GM12864 (cell line): Measurements from ENCODE around the gene SKA1.

ENCODE experiments used
- DNase-seq: peaks from one replicate; pipeline ENCODE4 v3.0.0-alpha.2; 2011; ENCODE audit warnings: low read depth
- H3K4me3 ChIP-seq: 2 replicates; pipeline ENCODE4 v1.5.1; 2011; ENCODE audit warnings: mild to moderate bottlenecking, low read depth, low read length, control low read depth
- TF ChIP-seq, protein P1 (sequence below): IDR thresholded peaks from 2 replicates; pipeline ENCODE4 v1.5.1; 2011; ENCODE audit warnings: low read depth, mild to moderate bottlenecking, moderate library complexity, low read length, control low read depth, inconsistent platforms; ENCODE audit errors: missing control alignments

The SKA1 gene

GRCh38 chr18:50374753-50375391 lies at the start of gene SKA1:
Gene SKA1, plus strand, starts transcription at chr18:50375046. Its CDS starts 785 bp downstream, at chr18:50375831.
- TF ChIP-seq, protein P1, sequence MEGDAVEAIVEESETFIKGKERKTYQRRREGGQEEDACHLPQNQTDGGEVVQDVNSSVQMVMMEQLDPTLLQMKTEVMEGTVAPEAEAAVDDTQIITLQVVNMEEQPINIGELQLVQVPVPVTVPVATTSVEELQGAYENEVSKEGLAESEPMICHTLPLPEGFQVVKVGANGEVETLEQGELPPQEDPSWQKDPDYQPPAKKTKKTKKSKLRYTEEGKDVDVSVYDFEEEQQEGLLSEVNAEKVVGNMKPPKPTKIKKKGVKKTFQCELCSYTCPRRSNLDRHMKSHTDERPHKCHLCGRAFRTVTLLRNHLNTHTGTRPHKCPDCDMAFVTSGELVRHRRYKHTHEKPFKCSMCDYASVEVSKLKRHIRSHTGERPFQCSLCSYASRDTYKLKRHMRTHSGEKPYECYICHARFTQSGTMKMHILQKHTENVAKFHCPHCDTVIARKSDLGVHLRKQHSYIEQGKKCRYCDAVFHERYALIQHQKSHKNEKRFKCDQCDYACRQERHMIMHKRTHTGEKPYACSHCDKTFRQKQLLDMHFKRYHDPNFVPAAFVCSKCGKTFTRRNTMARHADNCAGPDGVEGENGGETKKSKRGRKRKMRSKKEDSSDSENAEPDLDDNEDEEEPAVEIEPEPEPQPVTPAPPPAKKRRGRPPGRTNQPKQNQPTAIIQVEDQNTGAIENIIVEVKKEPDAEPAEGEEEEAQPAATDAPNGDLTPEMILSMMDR = no peak
- DNase-seq = peak; percentile 79
- H3K4me3 ChIP-seq = peak within 1 kb of the TSS; percentile 83

- DNase-seq = no peak
- H3K4me3 ChIP-seq = no peak overlapping the region
- TF ChIP-seq, protein P1 = no peak
Measured at GRCh38 chr18:50327983-50328382, 46.9 kb upstream of the SKA1 start.

DNA sequence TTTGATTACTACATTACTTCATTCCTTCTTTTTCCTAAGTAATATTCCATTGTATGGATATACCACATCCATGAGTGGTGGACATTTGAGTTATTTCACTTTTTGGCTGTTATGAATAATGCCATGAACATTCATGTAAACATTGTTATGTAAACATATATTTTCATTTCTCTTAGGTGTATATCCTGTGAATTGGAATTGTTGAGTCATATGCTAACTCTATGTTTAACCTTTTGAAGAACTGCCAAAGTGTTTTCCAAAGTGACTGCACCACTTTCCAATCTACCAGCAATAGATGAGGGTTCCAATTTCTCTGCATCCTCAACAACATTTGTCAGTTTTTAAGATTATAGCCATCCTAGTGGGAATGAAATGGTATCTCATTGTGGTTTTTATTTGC lies 44.7 kb upstream of the SKA1 start:
- TF ChIP-seq, protein P1 = no peak
- H3K4me3 ChIP-seq = no peak overlapping the region
- no peak for DNase-seq

DNA sequence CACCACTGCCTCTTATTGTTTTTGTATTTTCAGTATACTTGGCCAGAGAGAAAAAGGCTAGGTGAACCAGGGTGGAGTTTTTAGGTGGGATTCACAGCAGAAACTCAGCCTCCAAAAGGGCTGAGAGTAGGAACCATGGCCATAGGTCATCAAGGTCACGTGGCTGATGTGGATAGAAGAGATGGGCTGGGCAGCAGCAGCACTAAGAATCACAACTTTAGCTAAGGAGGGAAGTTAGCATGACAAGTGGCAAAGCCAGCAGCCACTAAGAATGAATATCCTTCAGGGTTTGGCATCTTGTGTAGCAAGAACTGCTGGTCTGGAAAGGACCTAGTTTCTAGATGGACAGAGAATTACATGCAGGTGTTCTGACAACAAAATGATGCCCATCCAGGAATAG lies 43.2 kb upstream of the SKA1 start:
- no peak for DNase-seq
- TF ChIP-seq, protein P1 = no peak

DNA sequence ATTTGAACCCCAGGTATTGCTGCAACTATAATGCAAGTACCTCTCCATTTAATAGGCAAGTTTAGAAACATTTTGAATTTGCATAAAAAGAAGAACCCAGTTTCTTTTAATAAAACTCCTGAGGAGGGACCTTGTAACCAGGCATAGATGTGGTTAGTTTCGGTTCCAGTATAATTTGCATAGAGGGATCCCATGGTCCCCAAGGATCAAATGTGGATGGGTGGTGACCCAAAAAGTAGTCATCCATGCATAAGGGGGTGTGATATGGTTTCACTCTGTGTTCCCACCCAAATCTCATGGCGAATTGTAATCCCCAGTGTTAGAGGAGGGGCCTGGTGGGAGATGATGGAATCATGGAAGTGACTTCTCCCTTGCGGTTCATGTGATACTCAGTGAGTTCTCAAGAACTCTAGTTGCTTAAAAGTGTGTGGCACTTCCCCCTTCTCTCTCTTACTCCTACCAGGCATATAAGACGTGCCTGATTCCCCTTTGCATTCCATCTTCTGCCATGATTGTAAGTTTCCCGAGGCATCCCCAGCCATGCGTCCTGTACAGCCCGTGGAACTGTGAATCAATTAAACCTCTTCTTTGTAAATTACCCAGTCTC lies 40.2 kb upstream of the SKA1 start:
- H3K4me3 ChIP-seq = no peak overlapping the region
- DNase-seq = peak; percentile 49
- TF ChIP-seq, protein P1 = no peak

More for the DNA sequence above, 43.2 kb upstream of the SKA1 start:
- no peak overlapping the region for H3K4me3 ChIP-seq

- TF ChIP-seq, protein P1 = no peak
Measured at GRCh38 chr18:50338122-50338521, 36.7 kb upstream of the SKA1 start.

GRCh38 chr18:50338715-50339114 lies 36.1 kb upstream of the SKA1 start:
- TF ChIP-seq, protein P1 = no peak
- H3K4me3 ChIP-seq = no peak overlapping the region
- DNase-seq = no peak

More at GRCh38 chr18:50338122-50338521, 36.7 kb upstream of the SKA1 start:
- no peak overlapping the region for H3K4me3 ChIP-seq
- DNase-seq = no peak
